GM12878 (cell line): ENCODE data around the gene RBMS3. TPM values are rescaled to one million over a fixed set of nuclear protein-coding genes. Genes with fewer than 3 reads are reported as not detected.

Source experiments
- ATAC-seq: fragments of 200-7000 bp; cut with Tn5 transposase; 3 replicates; pipeline ENCODE4 v1.9.1; 2020; ENCODE audit warnings: mild to moderate bottlenecking, moderate library complexity
- BruUV-seq: library from RNA; stranded (reverse); fragments of 400-500 nt; replicated peaks from 2 replicates; lab custom pipeline; 2021; lab: Mats Ljungman, UMichigan
- CTCF ChIA-PET: fragments of 300-600 bp; sonication (Branson Sonifier 250); formaldehyde crosslinking; extraction: SDS; loops from one replicate; lab custom pipeline; 2021; ENCODE audit warnings: inconsistent platforms; lab: Yijun Ruan, JAX
- POLR2A ChIA-PET: fragments of 350-600 bp; formaldehyde crosslinking; extraction: SDS; loops from one replicate; lab custom pipeline; 2021; ENCODE audit warnings: inconsistent platforms; lab: Charles Lee
- RAD21 ChIA-PET: fragments of 300-600 bp; sonication (Branson Sonifier 250); formaldehyde crosslinking; loops from one replicate; lab custom pipeline; 2023; ENCODE audit warnings: antibody characterized with exemption; ENCODE audit not compliant: unreplicated experiment; lab: Charles Lee
- SMC1A ChIA-PET: fragments of 300-600 bp; sonication (Branson Sonifier 250); formaldehyde crosslinking; loops from one replicate; lab custom pipeline; 2023; ENCODE audit not compliant: unreplicated experiment, uncharacterized antibody; lab: Charles Lee
- DNase-seq: peaks from one replicate; pipeline ENCODE4 v3.0.0-alpha.2; 2011; ENCODE audit warnings: low read depth, low spot score
- FAIRE-seq: peaks from 3 replicates; lab custom pipeline; 2011; peaks lifted over from hg19 to GRCh38; lab: Jason Lieb, UNC
- H2AFZ ChIP-seq: 2 replicates; pipeline ENCODE4 v1.6.0; 2011; ENCODE audit warnings: low read depth, low read length, control low read depth; ENCODE audit not compliant: control insufficient read depth
- H3K27ac ChIP-seq: 2 replicates; pipeline ENCODE4 v1.5.1; 2011; ENCODE audit warnings: control low read depth; ENCODE audit not compliant: control insufficient read depth, insufficient read depth
- H3K27me3 ChIP-seq, 2 experiments: replicated peaks in 1 of 2; 2 replicates each; pipeline versions ENCODE4 v1.6.0 to v1.6.1; 2011; ENCODE audit warnings: low read length in 1 of 2; ENCODE audit not compliant: control insufficient read depth in 2 of 2, insufficient read depth in 2 of 2
- H3K36me3 ChIP-seq, 2 experiments: 2 replicates each; pipeline ENCODE4 v1.5.1; 2011; ENCODE audit warnings: low read length in 1 of 2; ENCODE audit not compliant: control insufficient read depth in 2 of 2, insufficient read depth in 2 of 2
- H3K4me1 ChIP-seq: 2 replicates; pipeline ENCODE4 v1.6.1; 2011; ENCODE audit warnings: mild to moderate bottlenecking, low read length, moderate library complexity, mixed read lengths; ENCODE audit not compliant: control insufficient read depth, insufficient read depth
- H3K4me2 ChIP-seq: 2 replicates; pipeline ENCODE4 v1.6.0; 2011; ENCODE audit warnings: control low read depth; ENCODE audit not compliant: control insufficient read depth, insufficient read depth
- H3K4me3 ChIP-seq: fragments of 200-600 bp; sonication (generic); 2 replicates; pipeline ENCODE4 v1.5.1; 2016
- H3K79me2 ChIP-seq: 2 replicates; pipeline ENCODE4 v1.6.0; 2011; ENCODE audit warnings: low read length; ENCODE audit not compliant: control insufficient read depth, insufficient read depth
- H3K9ac ChIP-seq: 2 replicates; pipeline ENCODE4 v1.8.0; 2011; ENCODE audit warnings: low read length, control low read depth, mixed read lengths; ENCODE audit not compliant: control insufficient read depth, insufficient read depth
- H3K9me3 ChIP-seq: replicated peaks from 3 replicates; pipeline ENCODE4 v1.5.1; 2011; ENCODE audit warnings: mild to moderate bottlenecking, low read length; ENCODE audit not compliant: control insufficient read depth, insufficient read depth
- H4K20me1 ChIP-seq: 2 replicates; pipeline ENCODE4 v1.6.0; 2011; ENCODE audit not compliant: control insufficient read depth, insufficient read depth
- CTCF ChIP-seq, 3 experiments: IDR thresholded peaks in 2 of 3; conservative IDR thresholded peaks in 1 of 3; 2 replicates each; pipeline ENCODE4 v1.5.1; 2011; ENCODE audit warnings: low read depth in 3 of 3, low read length in 3 of 3, mild to moderate bottlenecking in 3 of 3, control low read depth in 2 of 3, moderate library complexity in 2 of 3, inconsistent platforms in 1 of 3, mixed read lengths in 1 of 3; ENCODE audit not compliant: control insufficient read depth in 2 of 3, insufficient read depth in 1 of 3; ENCODE audit errors: extremely low read depth in 1 of 3
- HDAC6 ChIP-seq: fragments of 200-600 bp; sonication (generic); IDR thresholded peaks from one replicate; pipeline ENCODE4 v1.8.0; 2017; ENCODE audit warnings: antibody characterized with exemption; ENCODE audit not compliant: unreplicated experiment
- PAX5 ChIP-seq: IDR thresholded peaks from 2 replicates; pipeline ENCODE4 v1.6.1; 2011; ENCODE audit warnings: low read depth, low read length, borderline replicate concordance
- PAX8 ChIP-seq: fragments of 450-650 bp; IDR thresholded peaks from 2 replicates; pipeline ENCODE4 v1.6.1; 2017; ENCODE audit warnings: mild to moderate bottlenecking, moderate library complexity
- RELB ChIP-seq: fragments of 450-650 bp; IDR thresholded peaks from 2 replicates; pipeline ENCODE4 v1.6.1; 2017; ENCODE audit warnings: low read depth, mild to moderate bottlenecking, moderate library complexity
- SREBF2 ChIP-seq: IDR thresholded peaks from 2 replicates; pipeline ENCODE4 v1.6.1; 2012; ENCODE audit warnings: mild to moderate bottlenecking, low read length
- SUPT20H ChIP-seq: IDR thresholded peaks from 2 replicates; pipeline ENCODE4 v1.6.1; 2011; ENCODE audit warnings: low read depth, mild to moderate bottlenecking, low read length, moderate library complexity, borderline replicate concordance; ENCODE audit not compliant: control insufficient read depth
- TAF1 ChIP-seq: IDR thresholded peaks from 2 replicates; pipeline ENCODE4 v1.6.1; 2011; ENCODE audit warnings: mild to moderate bottlenecking, low read depth, low read length, borderline replicate concordance
- USF1 ChIP-seq: IDR thresholded peaks from 2 replicates; pipeline ENCODE4 v1.6.1; 2011; ENCODE audit warnings: borderline replicate concordance, low read depth, mild to moderate bottlenecking, moderate library complexity, mixed read lengths, low read length; ENCODE audit not compliant: insufficient read depth; ENCODE audit errors: extremely low read length
- ZSCAN29 ChIP-seq: fragments of 450-650 bp; IDR thresholded peaks from 2 replicates; pipeline ENCODE4 v1.6.1; 2017; ENCODE audit warnings: mild to moderate bottlenecking, moderate library complexity
- WGBS: methylation state at CpG from one replicate; pipeline ENCODE4 v1.1.6; 2016; ENCODE audit warnings: low lambda C conversion rate; ENCODE audit not compliant: insufficient replicate concordance, insufficient coverage; ENCODE audit errors: missing lambda C conversion rate; 5-methylcytosine and 5-hydroxymethylcytosine counted together
- in situ Hi-C: fragments of 300-500 bp; cut with MboI; formaldehyde crosslinking; loops from 9 replicates; pipeline ENCODE4 v1.14.3; 2018; ENCODE audit warnings: mixed read lengths
- intact Hi-C: fragments of 100-400 bp; cut with micrococcal nuclease; formaldehyde crosslinking; loops from one replicate; pipeline ENCODE4 v1.14.2; 2022; ENCODE audit not compliant: unreplicated experiment
- polyA plus RNA-seq, 11 experiments: library from polyadenylated mRNA; depleted of rRNA in 4 of 11; unstranded in 6 of 11; stranded (reverse) in 5 of 11; fragments of >200 nt; fragmentation: Nextera tagmentation in 4 of 11; fragmentation: Illumina TruSeq in 1 of 11; extraction: Ambion mirVana in 4 of 11; extraction: Trizol in 1 of 11; gene quantifications; 1 replicate in 1 of 11; 2 replicates in 10 of 11; pipeline versions ENCODE4 v1.2.1 to v1.2.3, GENCODE V29; 2011 to 2016; ENCODE audit warnings: inconsistent platforms in 2 of 11, missing spikeins in 2 of 11, low read depth in 1 of 11
- total RNA-seq, 4 experiments: library from RNA; depleted of rRNA in 3 of 4; stranded (reverse); fragments of >200 nt in 3 of 4; fragmentation: Illumina TruSeq in 1 of 4; extraction: Trizol in 1 of 4; gene quantifications; 2 replicates each; pipeline versions ENCODE4 v1.2.1 to v1.2.3, GENCODE V29; 2013 to 2021
- TF ChIP-seq, protein P1 (sequence below): fragments of 450-650 bp; IDR thresholded peaks from 2 replicates; pipeline ENCODE4 v1.6.1; 2016; ENCODE audit warnings: mild to moderate bottlenecking, moderate library complexity, borderline replicate concordance

The RBMS3 gene
- total and polyA plus RNA-seq, 10 of the 15 experiments (the other 5 are each of a cell fraction or from before 2014, with no cell fraction given) = 0.79 to 4.7 (median 3.1) TPM

DNA sequence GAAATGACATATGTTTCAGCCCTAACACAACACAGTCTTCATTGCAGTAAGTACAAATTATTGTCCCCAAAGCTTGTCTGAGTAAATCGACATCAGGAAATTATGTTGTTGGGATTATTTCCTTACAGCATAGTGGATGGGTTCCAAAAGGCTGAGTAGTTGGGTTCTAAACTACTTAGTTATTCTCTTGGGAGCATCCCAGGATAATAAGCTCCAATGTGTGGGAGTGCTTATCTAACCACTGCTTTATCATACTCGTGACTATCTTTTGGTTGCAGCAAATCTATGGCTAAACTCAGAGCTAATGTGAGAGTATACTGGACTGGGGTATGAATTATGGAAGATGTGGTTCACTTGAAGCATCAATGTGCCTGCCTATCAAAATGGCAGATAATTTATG lies 128.5 kb downstream of the RBMS3 start:
- DNase-seq (no peak), ATAC-seq (no peak), FAIRE-seq (no peak)
- Histone ChIP-seq H3K4me3 (no peak overlapping the region), H3K9me3 (no peaks in the 10 kb centered on the region; the same call in 2 of the 3 replicates), H3K9ac (no peak overlapping the region), H3K79me2 (no peaks in the 10 kb centered on the region), H3K4me1 (peaks cover 6% of the 10 kb centered on the region), H4K20me1 (no peaks in the 10 kb centered on the region), H3K27ac (no peak overlapping the region), H2AFZ (no peak overlapping the region), H3K36me3 (no peaks in the 10 kb centered on the region), H3K27me3 (no peaks in the 10 kb centered on the region), H3K4me2 (no peak overlapping the region)
- CTCF ChIA-PET = interaction anchor here (1.0 to 1.5 kb wide), 3 partner anchors 19 to 128 kb away, joined by 3 to 4 read pairs (median 3); no protein-coding TSS in a partner anchor
- 4% methylated on average over 2 of the region's 2 CpGs for WGBS
- BruUV-seq = no TSS peak
- POLR2A ChIA-PET = interaction anchor here (1.5 kb wide), 1 partner anchor 81 kb away, joined by 3 read pairs; no protein-coding TSS in a partner anchor
- intact Hi-C loops = no loop called here
- in situ Hi-C loops = no loop called here
- RAD21 ChIA-PET = interaction anchor here (0.8 kb wide), 1 partner anchor 12 kb away, joined by 3 read pairs; no protein-coding TSS in a partner anchor
- SMC1A ChIA-PET = interaction anchor here (1.2 to 1.9 kb wide), 3 partner anchors 10 to 50 kb away, joined by 3 to 14 read pairs (median 4); no protein-coding TSS in a partner anchor
- TF ChIP-seq HDAC6 = no peak
- TF ChIP-seq PAX8 = no peak
- TF ChIP-seq ZSCAN29 = no peak
- TF ChIP-seq TAF1 = no peak
- no peak for TF ChIP-seq USF1
- TF ChIP-seq PAX5 = no peak
- no peak for TF ChIP-seq CTCF (IDR thresholded peaks at IDR 0.05 in 2 of 3, conservative IDR thresholded peaks at IDR 0.05 in 1 of 3; ENCODE audit: control insufficient read depth in 2 of 3, extremely low read depth in 1 of 3, insufficient read depth in 1 of 3, low read depth in 3 of 3, low read length in 3 of 3)
- no peak for TF ChIP-seq SUPT20H
- no peak for TF ChIP-seq RELB
- no peak for TF ChIP-seq SREBF2
- TF ChIP-seq, protein P1, sequence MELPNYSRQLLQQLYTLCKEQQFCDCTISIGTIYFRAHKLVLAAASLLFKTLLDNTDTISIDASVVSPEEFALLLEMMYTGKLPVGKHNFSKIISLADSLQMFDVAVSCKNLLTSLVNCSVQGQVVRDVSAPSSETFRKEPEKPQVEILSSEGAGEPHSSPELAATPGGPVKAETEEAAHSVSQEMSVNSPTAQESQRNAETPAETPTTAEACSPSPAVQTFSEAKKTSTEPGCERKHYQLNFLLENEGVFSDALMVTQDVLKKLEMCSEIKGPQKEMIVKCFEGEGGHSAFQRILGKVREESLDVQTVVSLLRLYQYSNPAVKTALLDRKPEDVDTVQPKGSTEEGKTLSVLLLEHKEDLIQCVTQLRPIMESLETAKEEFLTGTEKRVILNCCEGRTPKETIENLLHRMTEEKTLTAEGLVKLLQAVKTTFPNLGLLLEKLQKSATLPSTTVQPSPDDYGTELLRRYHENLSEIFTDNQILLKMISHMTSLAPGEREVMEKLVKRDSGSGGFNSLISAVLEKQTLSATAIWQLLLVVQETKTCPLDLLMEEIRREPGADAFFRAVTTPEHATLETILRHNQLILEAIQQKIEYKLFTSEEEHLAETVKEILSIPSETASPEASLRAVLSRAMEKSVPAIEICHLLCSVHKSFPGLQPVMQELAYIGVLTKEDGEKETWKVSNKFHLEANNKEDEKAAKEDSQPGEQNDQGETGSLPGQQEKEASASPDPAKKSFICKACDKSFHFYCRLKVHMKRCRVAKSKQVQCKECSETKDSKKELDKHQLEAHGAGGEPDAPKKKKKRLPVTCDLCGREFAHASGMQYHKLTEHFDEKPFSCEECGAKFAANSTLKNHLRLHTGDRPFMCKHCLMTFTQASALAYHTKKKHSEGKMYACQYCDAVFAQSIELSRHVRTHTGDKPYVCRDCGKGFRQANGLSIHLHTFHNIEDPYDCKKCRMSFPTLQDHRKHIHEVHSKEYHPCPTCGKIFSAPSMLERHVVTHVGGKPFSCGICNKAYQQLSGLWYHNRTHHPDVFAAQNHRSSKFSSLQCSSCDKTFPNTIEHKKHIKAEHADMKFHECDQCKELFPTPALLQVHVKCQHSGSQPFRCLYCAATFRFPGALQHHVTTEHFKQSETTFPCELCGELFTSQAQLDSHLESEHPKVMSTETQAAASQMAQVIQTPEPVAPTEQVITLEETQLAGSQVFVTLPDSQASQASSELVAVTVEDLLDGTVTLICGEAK = no peak
